ENCODE data around the gene ZNF521.

Gene ZNF521

DNA sequence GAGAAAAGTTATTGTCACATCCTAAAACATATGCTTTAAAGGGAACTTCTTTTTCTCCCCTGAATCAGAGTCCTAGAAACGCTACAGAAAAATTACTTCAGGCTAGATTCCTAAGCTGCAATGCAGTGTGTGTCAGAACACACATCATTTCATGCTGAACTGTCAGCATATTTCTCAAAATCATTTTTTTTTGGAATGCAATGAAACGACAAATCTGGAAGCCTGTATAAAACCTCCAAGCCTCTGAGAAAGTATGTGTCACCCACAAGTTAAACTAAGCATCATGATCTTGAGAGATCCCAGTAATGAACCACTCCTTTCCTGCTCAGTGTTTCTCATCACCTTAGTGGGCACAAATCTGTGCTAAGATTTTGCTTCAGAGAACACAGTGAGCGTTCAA, 276.2 kb downstream of the ZNF521 start:
- Histone ChIP-seq H3K27me3 (ENCODE audit: control insufficient read depth, insufficient read depth, low read length) (no peaks in the 10 kb centered on the region), H3K36me3 (ENCODE audit: control insufficient read depth, insufficient read depth, low read length) (no peaks in the 10 kb centered on the region), H3K27ac (ENCODE audit: low read depth, low read length) (no peak overlapping the region), H3K4me3 (ENCODE audit: low read length) (no peak overlapping the region), H3K9ac (ENCODE audit: low read length) (no peak overlapping the region), H3K4me1 (ENCODE audit: control insufficient read depth, insufficient read depth, low read length) (peaks cover 9% of the 10 kb centered on the region)

DNA sequence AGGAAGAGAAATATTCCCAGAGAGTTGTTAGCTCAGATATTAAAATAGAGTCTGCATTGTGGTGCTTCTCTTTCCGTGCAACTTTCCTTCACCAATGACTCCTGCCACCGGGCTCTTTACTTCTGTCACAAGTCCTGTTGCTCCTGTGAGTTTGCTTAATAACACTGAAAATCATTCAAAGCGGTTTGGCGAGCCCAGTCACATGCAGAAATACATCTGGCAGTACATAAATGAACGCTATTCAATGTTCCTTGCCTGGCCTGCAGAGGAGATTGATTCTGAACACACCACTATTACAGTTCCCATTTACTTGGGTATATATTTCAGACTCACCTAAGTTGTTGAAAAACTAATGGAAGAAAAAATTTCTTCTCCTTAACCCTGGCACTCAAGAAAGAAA, 276.6 kb downstream of the ZNF521 start:
- H3K9ac ChIP-seq (ENCODE audit: low read length): no peak overlapping the region
- H3K36me3 ChIP-seq (ENCODE audit: control insufficient read depth, insufficient read depth, low read length): no peaks in the 10 kb centered on the region
- no peak overlapping the region for H3K27ac ChIP-seq (ENCODE audit: low read depth, low read length)
- peaks cover 9% of the 10 kb centered on the region for H3K4me1 ChIP-seq (ENCODE audit: control insufficient read depth, insufficient read depth, low read length)
- H3K4me3 ChIP-seq (ENCODE audit: low read length): no peak overlapping the region
- H3K27me3 ChIP-seq (ENCODE audit: control insufficient read depth, insufficient read depth, low read length): no peaks in the 10 kb centered on the region

DNA sequence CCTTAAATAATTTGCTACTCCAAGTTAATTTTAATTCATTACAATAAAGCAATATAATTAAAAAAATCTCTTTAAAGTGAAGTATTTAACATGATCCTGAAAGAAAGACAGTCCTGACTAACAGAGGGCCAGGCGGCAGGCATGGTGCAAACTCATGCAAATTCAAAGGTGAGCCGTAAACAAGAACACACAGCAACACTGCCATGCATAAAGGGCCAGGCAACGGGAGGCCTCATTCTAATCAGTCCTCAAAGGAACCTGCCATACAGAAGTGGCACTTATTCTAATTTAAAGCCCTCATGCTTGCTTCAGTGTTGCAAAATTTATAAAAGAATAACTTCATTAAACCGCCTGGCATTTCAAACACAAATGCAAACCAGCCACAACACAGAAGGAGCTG, 277.0 kb downstream of the ZNF521 start:
- Histone ChIP-seq H3K27ac (ENCODE audit: low read depth, low read length) (no peak overlapping the region), H3K27me3 (ENCODE audit: control insufficient read depth, insufficient read depth, low read length) (no peaks in the 10 kb centered on the region), H3K4me1 (ENCODE audit: control insufficient read depth, insufficient read depth, low read length) (peaks cover 9% of the 10 kb centered on the region)

DNA sequence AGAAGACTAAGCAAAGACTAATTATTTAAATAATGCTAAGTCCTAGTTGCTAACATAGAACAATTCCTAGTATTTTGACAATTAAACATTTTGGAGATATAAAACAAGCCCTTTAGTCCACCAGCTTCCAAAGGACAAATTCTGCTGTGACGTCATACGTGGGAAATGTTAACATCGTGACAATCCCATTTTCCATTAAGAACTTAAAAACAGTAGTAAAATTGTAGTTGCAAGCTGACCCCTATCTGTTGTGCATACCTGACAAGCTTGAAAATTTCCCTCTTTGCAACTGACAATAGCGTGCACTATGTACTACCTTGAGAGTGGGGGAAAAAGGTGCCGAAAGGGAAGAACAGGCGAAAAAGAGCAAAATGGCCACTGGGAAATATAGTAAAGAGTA, 279.8 kb downstream of the ZNF521 start:
- H3K4me1 ChIP-seq (ENCODE audit: control insufficient read depth, insufficient read depth, low read length): peaks cover 5% of the 10 kb centered on the region
- H3K4me3 ChIP-seq (ENCODE audit: low read length): no peak overlapping the region
- H3K36me3 ChIP-seq (ENCODE audit: control insufficient read depth, insufficient read depth, low read length): no peaks in the 10 kb centered on the region
- no peak overlapping the region for H3K9ac ChIP-seq (ENCODE audit: low read length)
- H3K27me3 ChIP-seq (ENCODE audit: control insufficient read depth, insufficient read depth, low read length): no peaks in the 10 kb centered on the region
- H3K27ac ChIP-seq (ENCODE audit: low read depth, low read length): no peak overlapping the region

More for the DNA sequence above, 277.0 kb downstream of the ZNF521 start:
- Histone ChIP-seq H3K36me3 (ENCODE audit: control insufficient read depth, insufficient read depth, low read length) (no peaks in the 10 kb centered on the region), H3K4me3 (ENCODE audit: low read length) (no peak overlapping the region), H3K9ac (ENCODE audit: low read length) (no peak overlapping the region)

DNA sequence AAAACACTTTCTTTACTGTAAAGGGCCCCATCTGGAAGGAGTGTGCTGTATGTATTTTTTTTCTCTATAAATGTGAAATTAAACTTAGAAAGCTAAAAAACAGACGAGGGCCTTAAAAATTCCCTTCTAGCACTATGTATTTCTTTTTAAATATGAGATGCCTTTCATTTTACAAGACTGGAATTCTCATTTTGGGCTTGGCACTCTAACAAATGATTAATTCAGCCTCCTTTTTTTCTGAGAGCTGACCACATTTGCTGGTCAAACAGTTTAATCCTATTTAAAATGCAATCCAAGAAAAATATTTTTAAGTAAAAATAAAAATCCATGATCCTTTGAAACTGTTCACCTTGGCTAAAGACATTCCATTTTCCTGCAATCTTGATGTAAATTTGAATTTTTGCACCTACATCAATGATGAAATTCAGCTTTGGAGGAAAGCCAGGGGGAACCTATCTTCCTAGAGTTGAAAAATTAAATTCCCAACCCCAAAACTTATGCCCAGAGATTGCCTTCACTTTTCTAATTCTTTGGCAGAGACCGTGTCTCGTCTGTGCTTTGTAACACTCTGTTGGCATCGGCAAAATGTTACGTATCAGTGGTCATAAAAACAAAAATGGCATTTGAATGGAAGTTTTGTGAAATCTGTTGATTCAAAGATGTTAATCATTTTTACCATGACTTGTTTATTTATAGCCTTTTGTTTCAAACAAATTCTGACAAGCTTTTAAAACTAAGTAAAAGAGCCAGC, 284.5 kb downstream of the ZNF521 start:
- H3K27ac ChIP-seq (ENCODE audit: low read depth, low read length): no peak overlapping the region
- H3K4me3 ChIP-seq (ENCODE audit: low read length): no peak overlapping the region

DNA sequence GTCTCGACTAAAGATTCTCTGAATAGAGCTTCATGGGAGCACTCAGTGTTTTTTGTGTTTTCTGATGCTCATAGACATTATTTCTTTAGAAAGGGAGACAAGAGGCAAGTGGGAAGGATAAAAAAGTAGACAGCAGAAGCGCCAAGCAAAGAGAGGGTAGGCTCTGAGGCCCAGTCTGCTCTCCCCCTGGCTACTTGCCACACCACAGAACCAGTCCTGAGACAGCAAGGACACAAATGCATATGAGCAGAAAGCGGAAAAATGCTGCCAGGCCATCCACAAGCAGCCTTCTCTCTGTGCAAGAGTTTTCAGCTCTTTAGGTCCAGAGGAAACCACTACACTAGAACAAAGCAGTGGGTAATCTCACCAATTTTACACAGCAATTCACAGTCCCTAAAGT, 285.4 kb downstream of the ZNF521 start:
- Histone ChIP-seq H3K36me3 (ENCODE audit: control insufficient read depth, insufficient read depth, low read length) (no peaks in the 10 kb centered on the region), H3K27me3 (ENCODE audit: control insufficient read depth, insufficient read depth, low read length) (no peaks in the 10 kb centered on the region), H3K4me1 (ENCODE audit: control insufficient read depth, insufficient read depth, low read length) (no peaks in the 10 kb centered on the region), H3K9ac (ENCODE audit: low read length) (no peak overlapping the region), H3K27ac (ENCODE audit: low read depth, low read length) (no peak overlapping the region), H3K4me3 (ENCODE audit: low read length) (no peak overlapping the region)

More for the DNA sequence above, 284.5 kb downstream of the ZNF521 start:
- Histone ChIP-seq H3K36me3 (ENCODE audit: control insufficient read depth, insufficient read depth, low read length) (no peaks in the 10 kb centered on the region), H3K27me3 (ENCODE audit: control insufficient read depth, insufficient read depth, low read length) (no peaks in the 10 kb centered on the region), H3K9ac (ENCODE audit: low read length) (no peak overlapping the region), H3K4me1 (ENCODE audit: control insufficient read depth, insufficient read depth, low read length) (no peaks in the 10 kb centered on the region)

DNA sequence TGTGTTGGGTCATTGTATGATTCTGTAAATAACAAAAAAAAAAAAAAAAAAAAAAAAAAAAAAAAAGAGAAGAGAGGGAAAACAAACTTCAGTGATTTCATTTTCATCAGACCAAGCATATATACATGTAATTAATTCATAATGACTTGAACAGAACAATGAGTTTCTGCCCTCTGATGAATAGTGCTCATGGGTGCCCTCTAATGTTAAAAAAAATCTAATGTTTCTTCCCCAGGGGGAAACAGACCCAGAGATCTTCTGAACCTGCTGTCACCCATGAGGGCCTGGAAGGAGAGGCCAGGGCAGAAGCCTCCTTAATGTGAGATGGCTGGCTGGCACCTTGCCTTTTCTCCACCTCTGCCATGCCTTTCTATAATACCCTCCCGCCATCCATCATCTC, 289.2 kb downstream of the ZNF521 start:
- Histone ChIP-seq H3K36me3 (ENCODE audit: control insufficient read depth, insufficient read depth, low read length) (no peaks in the 10 kb centered on the region), H3K27me3 (ENCODE audit: control insufficient read depth, insufficient read depth, low read length) (no peaks in the 10 kb centered on the region), H3K27ac (ENCODE audit: low read depth, low read length) (no peak overlapping the region), H3K9ac (ENCODE audit: low read length) (no peak overlapping the region), H3K4me1 (ENCODE audit: control insufficient read depth, insufficient read depth, low read length) (no peaks in the 10 kb centered on the region), H3K4me3 (ENCODE audit: low read length) (no peak overlapping the region)

DNA sequence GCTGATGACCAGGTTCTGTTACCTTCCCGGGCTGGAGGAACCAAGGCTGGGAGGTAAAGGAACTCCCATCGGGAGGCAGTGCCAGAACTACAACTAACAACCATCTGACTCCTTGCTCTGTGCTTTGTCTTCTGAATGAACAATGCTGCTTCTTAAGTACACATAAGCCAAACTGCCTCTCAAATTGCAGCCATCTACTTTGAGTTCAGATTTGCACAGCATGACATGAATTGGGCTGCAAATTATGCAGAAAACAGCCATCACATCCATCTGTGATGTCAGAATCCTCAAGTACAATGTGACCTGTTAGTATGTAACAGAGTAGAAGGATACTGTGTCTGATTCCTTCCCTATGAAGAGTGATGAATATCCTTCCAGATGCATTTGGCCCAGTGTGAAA, 290.6 kb downstream of the ZNF521 start:
- Histone ChIP-seq H3K36me3 (ENCODE audit: control insufficient read depth, insufficient read depth, low read length) (no peaks in the 10 kb centered on the region), H3K9ac (ENCODE audit: low read length) (no peak overlapping the region), H3K27ac (ENCODE audit: low read depth, low read length) (no peak overlapping the region), H3K27me3 (ENCODE audit: control insufficient read depth, insufficient read depth, low read length) (no peaks in the 10 kb centered on the region), H3K4me3 (ENCODE audit: low read length) (no peak overlapping the region), H3K4me1 (ENCODE audit: control insufficient read depth, insufficient read depth, low read length) (no peaks in the 10 kb centered on the region)

DNA sequence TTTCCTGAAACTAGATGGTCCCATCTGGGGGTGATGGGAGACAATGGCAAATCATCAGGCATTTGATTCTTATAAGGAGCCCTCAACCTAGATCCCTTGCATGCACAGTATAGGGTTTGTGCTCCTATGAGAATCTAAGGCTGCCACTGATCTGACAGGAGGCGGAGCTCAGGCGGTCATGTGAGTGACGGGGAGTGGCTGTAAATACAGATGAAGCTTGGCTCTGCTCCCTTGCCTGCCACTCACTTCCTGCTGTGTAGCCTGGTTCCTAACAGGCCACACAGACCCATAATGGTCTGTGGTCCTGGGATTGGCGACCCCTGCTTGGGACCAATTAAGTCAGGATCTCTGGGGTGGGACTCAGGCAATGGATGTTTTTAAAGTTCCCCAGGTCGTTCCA, 293.4 kb downstream of the ZNF521 start:
- Histone ChIP-seq H3K4me3 (ENCODE audit: low read length) (no peak overlapping the region), H3K4me1 (ENCODE audit: control insufficient read depth, insufficient read depth, low read length) (no peaks in the 10 kb centered on the region), H3K9ac (ENCODE audit: low read length) (no peak overlapping the region), H3K36me3 (ENCODE audit: control insufficient read depth, insufficient read depth, low read length) (no peaks in the 10 kb centered on the region), H3K27me3 (ENCODE audit: control insufficient read depth, insufficient read depth, low read length) (no peaks in the 10 kb centered on the region), H3K27ac (ENCODE audit: low read depth, low read length) (no peak overlapping the region)

DNA sequence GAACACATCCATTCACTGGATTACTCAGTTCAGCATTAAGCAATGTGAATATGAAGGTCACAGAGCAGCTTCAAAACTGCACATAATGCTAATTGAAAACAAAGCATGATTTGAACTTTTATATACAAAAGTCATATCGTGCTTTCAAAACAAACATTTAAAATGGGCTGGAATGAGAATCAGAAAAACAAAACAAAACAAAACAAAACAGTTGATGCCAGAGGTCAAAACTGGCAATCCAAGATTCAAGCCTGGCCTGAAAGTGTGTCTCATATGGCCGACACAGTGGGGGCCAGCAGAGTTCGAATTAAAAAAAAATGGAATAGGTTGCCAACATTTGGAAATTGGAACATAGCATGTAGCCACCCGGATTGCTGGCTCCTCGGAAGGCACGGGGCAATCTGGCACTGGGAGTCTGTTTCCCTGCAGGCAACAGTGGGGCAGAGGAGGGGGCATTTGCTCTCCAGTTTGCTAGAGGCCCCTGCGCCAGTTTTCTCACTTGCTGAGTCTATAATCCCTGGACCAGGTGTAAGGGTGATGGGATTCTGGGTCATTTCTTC, 294.4 kb downstream of the ZNF521 start:
- H3K27ac ChIP-seq (ENCODE audit: low read depth, low read length): no peak overlapping the region
- H3K36me3 ChIP-seq (ENCODE audit: control insufficient read depth, insufficient read depth, low read length): no peaks in the 10 kb centered on the region
- H3K9ac ChIP-seq (ENCODE audit: low read length): no peak overlapping the region
- no peaks in the 10 kb centered on the region for H3K4me1 ChIP-seq (ENCODE audit: control insufficient read depth, insufficient read depth, low read length)
- H3K4me3 ChIP-seq (ENCODE audit: low read length): no peak overlapping the region
- H3K27me3 ChIP-seq (ENCODE audit: control insufficient read depth, insufficient read depth, low read length): no peaks in the 10 kb centered on the region

DNA sequence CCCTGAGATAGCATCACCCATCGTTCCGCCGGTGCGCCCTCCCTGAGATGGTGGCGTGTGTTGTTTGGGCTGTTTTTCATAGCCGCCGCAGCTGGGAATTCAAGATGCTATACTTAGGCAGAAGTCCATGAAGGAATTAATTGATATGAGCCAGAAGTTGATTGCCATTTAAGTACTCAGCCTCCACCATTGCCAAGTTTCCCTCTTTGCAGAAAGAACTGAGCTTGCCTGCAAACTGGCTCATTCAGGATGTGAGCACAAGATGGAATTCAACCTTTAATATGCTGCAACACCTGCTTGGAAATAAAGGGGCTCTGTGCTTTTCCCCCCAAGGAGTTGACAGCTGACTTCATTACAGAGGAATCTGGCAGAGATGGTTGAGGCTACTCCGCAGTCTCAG, 295.5 kb downstream of the ZNF521 start:
- no peaks in the 10 kb centered on the region for H3K27me3 ChIP-seq (ENCODE audit: control insufficient read depth, insufficient read depth, low read length)

DNA sequence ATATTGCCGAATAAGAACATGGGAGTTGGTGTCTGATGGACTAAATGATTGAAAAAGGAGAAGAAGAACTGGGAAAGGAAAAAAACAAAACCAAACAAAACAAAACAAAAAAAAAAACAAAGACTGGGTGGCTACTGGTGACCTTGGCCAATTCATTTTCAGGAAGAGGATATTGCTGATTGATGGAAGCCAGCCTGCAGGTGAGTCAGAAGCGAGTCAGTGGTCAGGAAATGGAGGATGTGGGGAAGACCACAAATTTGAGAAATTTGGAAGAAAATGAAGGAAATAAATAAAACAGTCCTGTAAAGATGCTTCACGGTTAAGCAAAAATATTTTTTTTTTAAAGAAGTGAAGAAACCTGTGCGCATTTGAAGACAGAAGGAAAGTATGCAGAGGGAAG, 296.9 kb downstream of the ZNF521 start:
- Histone ChIP-seq H3K4me1 (ENCODE audit: control insufficient read depth, insufficient read depth, low read length) (no peaks in the 10 kb centered on the region), H3K9ac (ENCODE audit: low read length) (no peak overlapping the region), H3K36me3 (ENCODE audit: control insufficient read depth, insufficient read depth, low read length) (no peaks in the 10 kb centered on the region), H3K4me3 (ENCODE audit: low read length) (no peak overlapping the region), H3K27ac (ENCODE audit: low read depth, low read length) (no peak overlapping the region), H3K27me3 (ENCODE audit: control insufficient read depth, insufficient read depth, low read length) (no peaks in the 10 kb centered on the region)

More for the DNA sequence above, 295.5 kb downstream of the ZNF521 start:
- H3K36me3 ChIP-seq (ENCODE audit: control insufficient read depth, insufficient read depth, low read length): no peaks in the 10 kb centered on the region
- no peak overlapping the region for H3K4me3 ChIP-seq (ENCODE audit: low read length)
- H3K27ac ChIP-seq (ENCODE audit: low read depth, low read length): no peak overlapping the region
- no peak overlapping the region for H3K9ac ChIP-seq (ENCODE audit: low read length)
- H3K4me1 ChIP-seq (ENCODE audit: control insufficient read depth, insufficient read depth, low read length): no peaks in the 10 kb centered on the region

DNA sequence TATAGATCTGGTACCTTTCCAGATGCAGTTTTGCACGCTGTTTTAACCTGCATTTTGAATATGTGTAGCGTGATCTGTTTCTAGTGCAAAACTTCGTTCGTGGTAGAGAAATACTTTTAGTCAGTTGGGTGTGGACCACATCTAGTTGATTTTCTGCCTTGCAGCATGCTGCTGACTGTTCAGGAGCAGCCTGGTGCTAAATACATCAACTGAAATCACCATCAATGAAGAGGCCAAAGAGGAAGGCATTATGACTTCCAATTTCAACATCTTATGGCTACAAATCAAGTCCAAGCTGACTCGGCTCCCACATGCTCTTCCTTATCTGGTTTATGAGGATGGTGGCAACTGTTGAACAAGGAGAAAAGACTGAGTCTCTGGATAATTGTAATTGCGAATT, 298.5 kb downstream of the ZNF521 start:
- Histone ChIP-seq H3K9ac (ENCODE audit: low read length) (no peak overlapping the region), H3K36me3 (ENCODE audit: control insufficient read depth, insufficient read depth, low read length) (no peaks in the 10 kb centered on the region), H3K4me3 (ENCODE audit: low read length) (no peak overlapping the region), H3K27me3 (ENCODE audit: control insufficient read depth, insufficient read depth, low read length) (no peaks in the 10 kb centered on the region), H3K4me1 (ENCODE audit: control insufficient read depth, insufficient read depth, low read length) (no peaks in the 10 kb centered on the region), H3K27ac (ENCODE audit: low read depth, low read length) (no peak overlapping the region)
